Panc1 (cell line): Measurements from ENCODE around the gene SIGLEC8.

Experiments used
- CTCF ChIP-seq: fragments of 450-650 bp; IDR thresholded peaks from 2 replicates; pipeline ENCODE4 v1.5.1; 2017; ENCODE audit warnings: mild to moderate bottlenecking
- POLR2AphosphoS5 ChIP-seq: IDR thresholded peaks from 2 replicates; pipeline ENCODE4 v1.6.1; 2012; ENCODE audit warnings: mild to moderate bottlenecking, low read depth, low read length, moderate library complexity
- REST ChIP-seq, 2 experiments: IDR thresholded peaks; 2 replicates each; pipeline ENCODE4 v1.6.1; 2011 to 2012; ENCODE audit warnings: low read depth in 2 of 2, control low read depth in 1 of 2, low read length in 1 of 2, mild to moderate bottlenecking in 1 of 2, moderate library complexity in 1 of 2; ENCODE audit not compliant: insufficient read depth in 1 of 2

- TF ChIP-seq CTCF (no peak), REST (IDR thresholded peaks at IDR 0.05; ENCODE audit: insufficient read depth in 1 of 2, low read depth in 2 of 2, low read length in 1 of 2) (no peak), POLR2AphosphoS5 (no peak)
These were observed 4.0 kb upstream of the SIGLEC8 start for GRCh38 chr19:51462276-51462675.
